ENCODE measurements around the gene PI4KA. TPM values are rescaled to one million over a fixed set of nuclear protein-coding genes. Genes with fewer than 3 reads are reported as not detected.

Gene PI4KA
- total RNA-seq, 1 donor from 2014 or later = 24.4 TPM

- peaks cover 5% of the 10 kb centered on the region for H3K27me3 Mint-ChIP-seq (ENCODE audit: insufficient read depth, low read depth)
- Histone ChIP-seq H3K9ac (no peak overlapping the region), H3K79me2 (ENCODE audit: low read depth) (no peaks in the 10 kb centered on the region), H3K27ac (no peak overlapping the region), H3F3A (ENCODE audit: low read depth) (no peaks in the 10 kb centered on the region), H3K9me3 (ENCODE audit: low read depth) (no peaks in the 10 kb centered on the region), H2AFZ (replicated peaks) (no peak overlapping the region), H3K4me3 (no peak overlapping the region), H3K4me1 (no peaks in the 10 kb centered on the region), H3K36me3 (no peaks in the 10 kb centered on the region), H4K20me1 (ENCODE audit: low read depth) (no peaks in the 10 kb centered on the region), H3K27me3 (no peaks in the 10 kb centered on the region), H3K4me2 (no peak overlapping the region)
- no peak for DNase-seq (ENCODE audit: low spot score)
- H3K27ac Mint-ChIP-seq = no peak overlapping the region
- H3K4me1 Mint-ChIP-seq = no peaks in the 10 kb centered on the region
- no peak overlapping the region for H3K4me3 Mint-ChIP-seq
- no peaks in the 10 kb centered on the region for H3K9me3 Mint-ChIP-seq
- TF ChIP-seq EZH2phosphoT487 (IDR thresholded peaks at IDR 0.05) (no peak), CTCF (IDR thresholded peaks at IDR 0.05) (no peak), EZH2 (IDR thresholded peaks at IDR 0.05) (no peak)
- peaks cover 9% of the 10 kb centered on the region for H3K36me3 Mint-ChIP-seq
These were observed 108.0 kb downstream of the PI4KA start for GRCh38 chr22:20750461-20751184.

- no peak for DNase-seq (ENCODE audit: low spot score)
- H3F3A ChIP-seq (ENCODE audit: low read depth) = no peaks in the 10 kb centered on the region
- no peak for TF ChIP-seq CTCF (IDR thresholded peaks at IDR 0.05)
- TF ChIP-seq EZH2 (IDR thresholded peaks at IDR 0.05) = no peak
- no peak for TF ChIP-seq EZH2phosphoT487 (IDR thresholded peaks at IDR 0.05)
- H3K9ac ChIP-seq = no peak overlapping the region
- Mint-ChIP-seq H3K36me3 (peaks cover 9% of the 10 kb centered on the region), H3K27me3 (ENCODE audit: insufficient read depth, low read depth) (peaks cover 5% of the 10 kb centered on the region), H3K9me3 (no peaks in the 10 kb centered on the region), H3K27ac (peak overlapping the region; percentile 8), H3K4me3 (no peak overlapping the region), H3K4me1 (no peaks in the 10 kb centered on the region)
- no peaks in the 10 kb centered on the region for H3K9me3 ChIP-seq (ENCODE audit: low read depth)
- H3K36me3 ChIP-seq = no peaks in the 10 kb centered on the region
- H3K27me3 ChIP-seq = no peaks in the 10 kb centered on the region
- no peak overlapping the region for H3K4me3 ChIP-seq
- H2AFZ ChIP-seq (replicated peaks) = no peak overlapping the region
- no peaks in the 10 kb centered on the region for H3K79me2 ChIP-seq (ENCODE audit: low read depth)
- no peaks in the 10 kb centered on the region for H4K20me1 ChIP-seq (ENCODE audit: low read depth)
- no peak overlapping the region for H3K27ac ChIP-seq
- no peak overlapping the region for H3K4me2 ChIP-seq
- no peaks in the 10 kb centered on the region for H3K4me1 ChIP-seq
These were observed 109.2 kb downstream of the PI4KA start for GRCh38 chr22:20749453-20749852.

- Histone ChIP-seq H3K9ac (no peak overlapping the region), H3K4me1 (no peaks in the 10 kb centered on the region), H3K27ac (no peak overlapping the region), H3F3A (ENCODE audit: low read depth) (no peaks in the 10 kb centered on the region), H3K27me3 (no peaks in the 10 kb centered on the region), H2AFZ (replicated peaks) (no peak overlapping the region), H3K4me3 (no peak overlapping the region), H3K79me2 (ENCODE audit: low read depth) (no peaks in the 10 kb centered on the region), H3K36me3 (no peaks in the 10 kb centered on the region), H3K9me3 (ENCODE audit: low read depth) (no peaks in the 10 kb centered on the region), H4K20me1 (ENCODE audit: low read depth) (no peaks in the 10 kb centered on the region), H3K4me2 (no peak overlapping the region)
- Mint-ChIP-seq H3K27me3 (ENCODE audit: insufficient read depth, low read depth) (peaks cover 2% of the 10 kb centered on the region), H3K4me1 (no peaks in the 10 kb centered on the region), H3K27ac (peak overlapping the region; percentile 8), H3K36me3 (peaks cover 7% of the 10 kb centered on the region), H3K9me3 (no peaks in the 10 kb centered on the region), H3K4me3 (no peak overlapping the region)
- DNase-seq (ENCODE audit: low spot score) = no peak
- no peak for TF ChIP-seq EZH2 (IDR thresholded peaks at IDR 0.05)
- no peak for TF ChIP-seq EZH2phosphoT487 (IDR thresholded peaks at IDR 0.05)
These were observed 109.7 kb downstream of the PI4KA start for GRCh38 chr22:20748731-20749428.

GRCh38 chr22:20748082-20748481 lies 110.5 kb downstream of the PI4KA start:
- Mint-ChIP-seq H3K27me3 (ENCODE audit: insufficient read depth, low read depth) (peaks cover 2% of the 10 kb centered on the region), H3K4me3 (no peak overlapping the region), H3K36me3 (peaks cover 6% of the 10 kb centered on the region), H3K27ac (no peak overlapping the region), H3K4me1 (no peaks in the 10 kb centered on the region), H3K9me3 (no peaks in the 10 kb centered on the region)
- no peaks in the 10 kb centered on the region for H4K20me1 ChIP-seq (ENCODE audit: low read depth)
- no peaks in the 10 kb centered on the region for H3K9me3 ChIP-seq (ENCODE audit: low read depth)
- no peaks in the 10 kb centered on the region for H3K36me3 ChIP-seq
- no peak overlapping the region for H3K27ac ChIP-seq
- no peaks in the 10 kb centered on the region for H3F3A ChIP-seq (ENCODE audit: low read depth)
- H3K79me2 ChIP-seq (ENCODE audit: low read depth) = no peaks in the 10 kb centered on the region
- H3K9ac ChIP-seq = no peak overlapping the region
- H3K4me1 ChIP-seq = no peaks in the 10 kb centered on the region
- TF ChIP-seq CTCF (IDR thresholded peaks at IDR 0.05) = no peak
- no peak for TF ChIP-seq EZH2phosphoT487 (IDR thresholded peaks at IDR 0.05)
- no peak for TF ChIP-seq EZH2 (IDR thresholded peaks at IDR 0.05)
- no peak overlapping the region for H3K4me3 ChIP-seq
- no peak for DNase-seq (ENCODE audit: low spot score)
- H2AFZ ChIP-seq (replicated peaks) = no peak overlapping the region
- no peak overlapping the region for H3K4me2 ChIP-seq
- H3K27me3 ChIP-seq = no peaks in the 10 kb centered on the region

Measured in neural progenitor cell (in vitro differentiated cells).